K562 (cell line): ENCODE results near the gene TBRG4. TPM values are rescaled to one million over a fixed set of nuclear protein-coding genes. Genes with fewer than 3 reads are reported as not detected.

Experiments
- ATAC-seq: fragments of 200-7000 bp; cut with Tn5 transposase; 3 replicates; pipeline ENCODE4 v1.9.1; 2020; ENCODE audit warnings: moderate library complexity
- BruUV-seq: library from RNA; stranded (reverse); fragments of 400-500 nt; replicated peaks from 2 replicates; lab custom pipeline; 2021; lab: Mats Ljungman, UMichigan
- CTCF ChIA-PET: fragments of 300-600 bp; formaldehyde crosslinking; extraction: SDS; loops from one replicate; lab custom pipeline; 2021; ENCODE audit warnings: low intra/inter-chr PET ratio; lab: Yijun Ruan, JAX
- POLR2A ChIA-PET: fragments of 300-600, 350-650 bp; sonication (Branson Sonifier 250); formaldehyde crosslinking; extraction: SDS; loops from one replicate; lab custom pipeline; 2021; ENCODE audit warnings: antibody characterized with exemption, inconsistent platforms; lab: Yijun Ruan, JAX
- DNase-seq, 4 experiments: peaks; one replicate each; pipeline versions ENCODE4 v3.0.0 to v3.0.0-alpha.2; 2011 to 2018; ENCODE audit warnings: low spot score in 3 of 4, mixed read lengths in 3 of 4; ENCODE audit errors: extremely low read depth in 1 of 4
- FAIRE-seq: peaks from 2 replicates; lab custom pipeline; 2011; peaks lifted over from hg19 to GRCh38; lab: Jason Lieb, UNC
- H2AFZ ChIP-seq: 2 replicates; pipeline ENCODE4 v1.6.0; 2011; ENCODE audit warnings: low read depth, low read length, control low read depth, inconsistent platforms
- H3K27ac ChIP-seq: fragments of 200-600 bp; 3 replicates; pipeline ENCODE4 v1.8.0; 2011; ENCODE audit warnings: low read depth, mild to moderate bottlenecking, control low read depth, inconsistent platforms, low read length, moderate library complexity, mixed read lengths; ENCODE audit errors: extremely low read depth
- H3K27me3 ChIP-seq, 2 experiments: fragments of 300-600 bp in 1 of 2; 2 replicates in 1 of 2; 3 replicates in 1 of 2; pipeline versions ENCODE4 v1.6.0 to v1.8.0; 2011; ENCODE audit warnings: inconsistent platforms in 2 of 2, low read length in 2 of 2, mild to moderate bottlenecking in 1 of 2, mixed read lengths in 1 of 2, moderate library complexity in 1 of 2; ENCODE audit not compliant: control insufficient read depth in 2 of 2, insufficient read depth in 2 of 2
- H3K36me3 ChIP-seq: fragments of 300-600 bp; 3 replicates; pipeline ENCODE4 v1.8.0; 2011; ENCODE audit warnings: mild to moderate bottlenecking, low read length, inconsistent platforms; ENCODE audit not compliant: control insufficient read depth, insufficient read depth
- H3K4me1 ChIP-seq, 2 experiments: fragments of 200-600 bp in 1 of 2; replicated peaks in 1 of 2; 2 replicates in 1 of 2; 3 replicates in 1 of 2; pipeline versions ENCODE4 v1.5.1 to v1.8.0; 2011; ENCODE audit warnings: inconsistent platforms in 2 of 2, low read length in 2 of 2, mild to moderate bottlenecking in 1 of 2, mixed read lengths in 1 of 2, moderate library complexity in 1 of 2; ENCODE audit not compliant: control insufficient read depth in 2 of 2, insufficient read depth in 2 of 2
- H3K4me2 ChIP-seq: 2 replicates; pipeline ENCODE4 v1.6.1; 2011; ENCODE audit warnings: low read length, control low read depth, inconsistent platforms, mixed read lengths; ENCODE audit not compliant: insufficient read depth
- H3K4me3 ChIP-seq: fragments of 200-600 bp; sonication (generic), shearing (Covaris generic); 2 replicates; pipeline ENCODE4 v1.5.1; 2016; ENCODE audit warnings: control low read depth, inconsistent platforms
- H3K79me2 ChIP-seq: fragments of 200-600 bp; 3 replicates; pipeline ENCODE4 v1.8.0; 2011; ENCODE audit warnings: low read length, inconsistent platforms; ENCODE audit not compliant: control insufficient read depth, insufficient read depth
- H3K9ac ChIP-seq, 2 experiments: 2 replicates each; pipeline versions ENCODE4 v1.6.0 to v1.6.1; 2011; ENCODE audit warnings: low read depth in 2 of 2, low read length in 2 of 2, control low read depth in 1 of 2, inconsistent platforms in 1 of 2, mild to moderate bottlenecking in 1 of 2, mixed read lengths in 1 of 2; ENCODE audit not compliant: insufficient read depth in 1 of 2
- H3K9me1 ChIP-seq: one replicate; pipeline ENCODE4 v1.6.0; 2011; ENCODE audit warnings: inconsistent platforms, mild to moderate bottlenecking, low read length, moderate library complexity; ENCODE audit not compliant: control insufficient read depth, insufficient read depth
- H3K9me3 ChIP-seq: replicated peaks from 2 replicates; pipeline ENCODE4 v1.5.1; 2011; ENCODE audit warnings: low read depth, low read length, inconsistent platforms; ENCODE audit not compliant: control insufficient read depth, insufficient read depth
- H4K20me1 ChIP-seq: replicated peaks from 2 replicates; pipeline ENCODE4 v1.6.1; 2011; ENCODE audit warnings: low read length, inconsistent platforms, mixed read lengths; ENCODE audit not compliant: control insufficient read depth, insufficient read depth
- BDP1 ChIP-seq: IDR thresholded peaks from 3 replicates; pipeline ENCODE4 v1.6.1; 2011; ENCODE audit not compliant: insufficient read length, insufficient read depth
- BRF2 ChIP-seq: IDR thresholded peaks from 3 replicates; pipeline ENCODE4 v1.6.1; 2011; ENCODE audit warnings: borderline replicate concordance, mild to moderate bottlenecking; ENCODE audit not compliant: insufficient read length, insufficient read depth
- CEBPZ ChIP-seq: fragments of 150-350 bp; IDR thresholded peaks from 2 replicates; pipeline ENCODE4 v1.6.1; 2014; ENCODE audit warnings: low read depth, mild to moderate bottlenecking, low read length, borderline replicate concordance
- CHD2 ChIP-seq: IDR thresholded peaks from 2 replicates; pipeline ENCODE4 v1.6.1; 2011; ENCODE audit warnings: low read depth, low read length
- GABPA ChIP-seq: fragments of 200-800 bp; sonication (Bioruptor generic); conservative IDR thresholded peaks from 2 replicates; pipeline ENCODE4 v1.6.1; 2016; ENCODE audit warnings: low read depth, missing genetic modification characterization, missing compliant biosample characterization
- GABPB2 ChIP-seq: fragments of 250-450 bp; sonication (Bioruptor Pico); conservative IDR thresholded peaks from 2 replicates; pipeline ENCODE4 v1.5.1; 2021; ENCODE audit warnings: mild to moderate bottlenecking
- RNF2 ChIP-seq: sonication (generic); IDR thresholded peaks from 2 replicates; pipeline ENCODE4 v1.6.1; 2016
- SPI1 ChIP-seq: IDR thresholded peaks from 2 replicates; pipeline ENCODE4 v1.6.1; 2011; ENCODE audit warnings: low read depth, low read length, control low read depth, borderline replicate concordance
- STAT5B ChIP-seq: fragments of 250-450 bp; sonication (Bioruptor Pico); IDR thresholded peaks from 2 replicates; pipeline ENCODE4 v1.8.0; 2021; ENCODE audit warnings: mild to moderate bottlenecking, inconsistent platforms
- TOE1 ChIP-seq, 2 experiments: fragments of 450-650 bp in 1 of 2; sonication (generic) in 1 of 2; formaldehyde crosslinking in 1 of 2; IDR thresholded peaks; 2 replicates each; pipeline versions ENCODE4 v1.7.1 to v1.8.0; 2016 to 2022; ENCODE audit warnings: borderline replicate concordance in 2 of 2, mild to moderate bottlenecking in 2 of 2, antibody characterized with exemption in 1 of 2, inconsistent platforms in 1 of 2, low read depth in 1 of 2, missing genetic modification reagents in 1 of 2, moderate library complexity in 1 of 2
- TRIM25 ChIP-seq: fragments of 450-650 bp; IDR thresholded peaks from 2 replicates; pipeline ENCODE4 v1.7.0; 2016; ENCODE audit warnings: borderline replicate concordance
- ZNF121 ChIP-seq: sonication (generic); formaldehyde crosslinking; conservative IDR thresholded peaks from 2 replicates; pipeline ENCODE4 v1.8.0; 2022; ENCODE audit warnings: missing genetic modification reagents
- ZNF384 ChIP-seq: IDR thresholded peaks from 2 replicates; pipeline ENCODE4 v1.6.1; 2012; ENCODE audit warnings: low read depth, low read length, improper control_type of control experiment
- ZNF551 ChIP-seq: fragments of 250-450 bp; sonication (Bioruptor Pico); IDR thresholded peaks from 2 replicates; pipeline ENCODE4 v1.5.0; 2021; ENCODE audit warnings: mild to moderate bottlenecking, moderate library complexity
- ZNF766 ChIP-seq: fragments of 200-800 bp; sonication (Bioruptor generic); conservative IDR thresholded peaks from 2 replicates; pipeline ENCODE4 v1.6.1; 2016; ENCODE audit warnings: missing genetic modification characterization, missing compliant biosample characterization
- WGBS: fragments of 100-300 bp; shearing (Covaris generic); methylation state at CpG from one replicate; pipeline ENCODE4 v1.1.6; 2016; ENCODE audit warnings: low coverage, mixed read lengths; ENCODE audit not compliant: insufficient coverage; ENCODE audit errors: missing lambda C conversion rate; 5-methylcytosine and 5-hydroxymethylcytosine counted together
- in situ Hi-C: fragments of 300-500 bp; cut with MboI; formaldehyde crosslinking; loops from 4 replicates; pipeline ENCODE4 v1.15.0; 2018; ENCODE audit warnings: inconsistent platforms, mixed read lengths
- intact Hi-C: fragments of 100-400 bp; cut with micrococcal nuclease; formaldehyde crosslinking; loops from 2 replicates; pipeline ENCODE4 v1.14.2; 2022
- polyA plus RNA-seq, 8 experiments: library from polyadenylated mRNA; depleted of rRNA in 4 of 8; stranded (reverse) in 5 of 8; unstranded in 3 of 8; fragments of >200 nt; fragmentation: Nextera tagmentation in 2 of 8; fragmentation: Illumina TruSeq in 1 of 8; extraction: Ambion mirVana in 2 of 8; extraction: Trizol in 1 of 8; gene quantifications; 2 replicates each; pipeline versions ENCODE4 v1.2.1 to v1.2.3, GENCODE V29; 2011 to 2014; ENCODE audit warnings: inconsistent platforms in 1 of 8, missing spikeins in 1 of 8
- total RNA-seq, 7 experiments: library from RNA; depleted of rRNA in 6 of 7; stranded (reverse); fragments of >200 nt in 6 of 7; fragmentation: Illumina TruSeq in 2 of 7; extraction: Trizol in 2 of 7; gene quantifications; 2 replicates each; pipeline versions ENCODE4 v1.2.1 to v1.2.3, GENCODE V29; 2011 to 2021; ENCODE audit warnings: low replicate concordance in 1 of 7
- TF ChIP-seq, protein P1 (sequence below): sonication (generic); formaldehyde crosslinking; IDR thresholded peaks from 2 replicates; pipeline ENCODE4 v1.9.0; 2022; ENCODE audit warnings: mild to moderate bottlenecking, missing genetic modification reagents

Gene TBRG4
- total and polyA plus RNA-seq, 9 of the 15 experiments (the other 6 are each of a cell fraction or from before 2014, with no cell fraction given) = 11.2 to 322 (median 216) TPM

GRCh38 chr7:45140827-45141226 is 29.3 kb upstream of the TBRG4 start:
- BruUV-seq = no TSS peak
- Histone ChIP-seq H4K20me1 (no peaks in the 10 kb centered on the region), H3K9me3 (no peaks in the 10 kb centered on the region), H3K9ac (no peak overlapping the region), H3K4me2 (peak overlapping the region; percentile 11; the same call in 1 of the 2 replicates), H2AFZ (peak overlapping the region; percentile 51), H3K9me1 (no peaks in the 10 kb centered on the region), H3K27ac (no peak overlapping the region), H3K4me3 (no peak overlapping the region), H3K79me2 (no peaks in the 10 kb centered on the region), H3K27me3 (peaks cover 0 to 10% of the 10 kb centered on the region in 2 experiments; a peak in 4 of 5 replicates), H3K4me1 (peaks cover 5 to 15% of the 10 kb centered on the region in 2 experiments), H3K36me3 (no peaks in the 10 kb centered on the region)
- ChIA-PET CTCF (no interaction called here), POLR2A (no interaction called here)
- WGBS = 63% methylated on average over 4 of the region's 4 CpGs
- DNase-seq = peak in 1 of 4 experiments; percentile 23
- ATAC-seq = no peak
- intact Hi-C loops (no loop called here), in situ Hi-C loops (no loop called here)
- FAIRE-seq = peak; percentile 32
- TF ChIP-seq BRF2 (no peak), GABPA (tag) (peak; percentile 65), ZNF121 (CRISPR knock-in tag) (no peak), ZNF766 (CRISPR knock-in tag) (peak; percentile 91), TOE1 (IDR thresholded peaks at IDR 0.05; ENCODE audit: borderline replicate concordance) (no peak), TOE1 (CRISPR knock-in tag; IDR thresholded peaks at IDR 0.05; ENCODE audit: borderline replicate concordance, low read depth) (no peak), CEBPZ (no peak), ZNF551 (CRISPR knock-in tag) (no peak), CHD2 (peak; percentile 28; the same call in 1 of the 2 replicates), STAT5B (CRISPR knock-in tag) (no peak), TRIM25 (no peak), RNF2 (no peak), BDP1 (no peak), SPI1 (peak; percentile 48; the same call in 1 of the 2 replicates), ZNF384 (no peak), GABPB2 (no peak)
- TF ChIP-seq, protein P1, sequence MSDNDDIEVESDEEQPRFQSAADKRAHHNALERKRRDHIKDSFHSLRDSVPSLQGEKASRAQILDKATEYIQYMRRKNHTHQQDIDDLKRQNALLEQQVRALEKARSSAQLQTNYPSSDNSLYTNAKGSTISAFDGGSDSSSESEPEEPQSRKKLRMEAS = no peak
